ENCODE measurements around the gene GUCA2B.

GUCA2B gene

DNA sequence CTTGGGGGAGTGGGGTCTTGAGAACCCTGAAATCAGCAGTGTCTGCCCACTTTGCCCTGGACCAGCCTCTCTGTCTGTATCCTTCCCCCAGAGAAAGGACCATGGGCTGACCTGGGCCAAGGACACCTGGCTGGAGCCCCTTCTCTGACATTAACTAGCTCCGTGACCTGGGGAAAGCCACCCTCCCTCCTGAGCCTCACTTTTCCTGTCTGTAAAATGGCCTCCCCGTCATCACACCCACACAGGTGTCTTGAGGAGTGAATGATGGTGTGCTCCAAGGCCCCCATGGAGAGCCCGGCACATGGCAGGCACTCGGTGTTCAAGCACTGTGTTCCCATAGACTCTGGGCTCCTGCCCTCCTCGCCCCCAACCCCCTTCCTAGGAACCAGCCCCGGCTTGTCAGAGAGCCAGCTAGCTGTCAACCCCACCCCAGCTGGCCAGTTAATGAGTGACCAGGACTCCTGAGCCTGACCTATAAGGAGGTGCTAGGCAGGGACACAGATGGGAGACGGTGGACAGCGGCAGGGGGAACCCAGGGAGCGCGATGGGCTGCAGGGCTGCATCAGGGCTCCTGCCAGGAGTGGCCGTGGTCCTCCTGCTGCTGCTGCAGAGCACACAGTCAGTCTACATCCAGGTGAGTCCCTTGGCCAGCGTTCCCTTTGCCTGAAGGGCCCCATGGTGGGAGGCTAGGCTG, at the start of gene GUCA2B:
GUCA2B (plus strand) TSS at position 504 of the 694 bp plus-strand sequence; CDS start at position 545, 41 bp downstream.
- no peaks in the 10 kb centered on the region for H3K27me3 ChIP-seq
- no peak for TF ChIP-seq Cebpa-rat (IDR thresholded peaks at IDR 0.05)
- peaks cover 0 to 13% (median 0%) of the 10 kb centered on the region in 10 experiments; a peak in 2 of 20 replicates for H3K4me1 ChIP-seq
- no peak within 1 kb of the TSS for H3K27ac ChIP-seq
- H3K36me3 ChIP-seq: no peaks in the 10 kb centered on the region
- no peaks in the 10 kb centered on the region for H4K20me1 ChIP-seq
- no peak within 1 kb of the TSS for H3K4me3 ChIP-seq
- H3K9ac ChIP-seq: no peak within 1 kb of the TSS
- no peak within 1 kb of the TSS for H3K4me2 ChIP-seq
- no peaks in the 10 kb centered on the region for H3K9me3 ChIP-seq (replicated peaks in 1 of 11)

DNA sequence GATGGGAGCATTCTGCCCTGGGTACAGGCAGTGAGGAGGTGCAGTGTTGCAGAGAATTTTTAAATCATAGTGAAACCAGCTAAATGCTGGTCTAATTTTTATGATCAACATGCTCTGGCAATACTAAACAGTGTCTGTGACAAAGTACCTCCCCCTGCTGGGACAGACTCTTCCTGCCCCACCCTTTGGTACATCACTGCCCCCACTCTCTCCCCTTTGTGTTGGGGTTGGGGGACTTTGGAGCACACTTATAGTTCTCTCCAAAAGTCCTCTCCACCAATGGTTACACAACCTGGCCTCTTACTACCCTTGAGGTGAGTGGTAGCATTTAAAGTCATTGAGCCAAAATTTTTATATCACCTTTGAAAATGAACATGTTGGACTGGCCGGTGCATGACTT, 48.2 kb upstream of the GUCA2B start:
- H3K9ac ChIP-seq: no peak overlapping the region
- peaks cover 0 to 12% (median 8%) of the 10 kb centered on the region in 11 experiments; a peak in 8 of 22 replicates for H3K9me3 ChIP-seq (replicated peaks in 1 of 11)
- no peaks in the 10 kb centered on the region for H3K27me3 ChIP-seq
- H3K4me1 ChIP-seq: no peaks in the 10 kb centered on the region
- H3K36me3 ChIP-seq: no peaks in the 10 kb centered on the region
- no peak overlapping the region for H3K27ac ChIP-seq
- no peaks in the 10 kb centered on the region for H4K20me1 ChIP-seq
- no peak for TF ChIP-seq Cebpa-rat (IDR thresholded peaks at IDR 0.05)
- H3K4me2 ChIP-seq: no peak overlapping the region
- no peak overlapping the region for H3K4me3 ChIP-seq

DNA sequence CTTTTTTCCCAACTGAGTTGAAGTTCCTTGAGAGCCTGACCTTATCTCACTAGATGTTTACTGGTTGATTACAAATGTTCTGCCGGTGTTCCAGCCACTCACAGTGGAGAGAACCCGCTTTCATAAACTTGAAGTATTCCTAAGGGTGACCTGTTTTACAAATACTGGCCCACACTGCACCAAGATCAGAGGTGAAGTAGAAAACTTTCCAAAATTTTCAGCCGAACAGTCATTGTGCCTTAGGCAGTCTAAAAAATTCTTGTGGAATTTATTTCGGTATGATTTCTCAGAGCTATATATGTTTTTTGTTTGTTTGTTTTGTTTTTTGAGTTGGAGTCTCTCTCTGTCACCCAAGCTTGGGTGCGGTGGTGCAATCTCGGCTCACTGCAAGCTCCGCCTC, 44.9 kb upstream of the GUCA2B start:
- Histone ChIP-seq H3K27ac (no peak overlapping the region), H3K4me3 (no peak overlapping the region), H3K27me3 (no peaks in the 10 kb centered on the region), H3K9me3 (replicated peaks in 1 of 11) (no peaks in the 10 kb centered on the region), H3K9ac (no peak overlapping the region), H3K4me1 (no peaks in the 10 kb centered on the region), H3K4me2 (no peak overlapping the region), H3K36me3 (no peaks in the 10 kb centered on the region), H4K20me1 (no peaks in the 10 kb centered on the region)
- TF ChIP-seq Cebpa-rat (IDR thresholded peaks at IDR 0.05): no peak

DNA sequence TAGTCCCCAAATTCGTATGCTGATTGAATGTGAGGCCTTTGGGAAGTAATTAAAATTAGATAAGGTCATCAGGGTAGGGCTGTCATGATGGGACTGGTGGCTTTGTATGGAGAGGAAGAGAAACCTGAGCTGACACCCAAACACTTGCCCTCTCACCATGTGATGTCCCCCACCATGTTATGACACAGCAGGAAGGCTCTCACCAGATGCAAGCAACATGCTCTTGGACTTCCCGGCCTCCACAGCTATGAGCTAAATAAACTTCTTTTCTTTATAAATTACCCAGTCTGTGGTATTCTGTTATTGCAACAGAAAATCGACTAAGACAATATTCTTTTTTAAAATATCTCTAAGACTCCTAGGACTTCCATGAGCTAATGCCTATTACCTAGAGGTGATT, 43.6 kb upstream of the GUCA2B start:
- no peak overlapping the region for H3K27ac ChIP-seq
- no peaks in the 10 kb centered on the region for H3K4me1 ChIP-seq
- H3K4me3 ChIP-seq: no peak overlapping the region
- no peaks in the 10 kb centered on the region for H3K27me3 ChIP-seq
- H3K4me2 ChIP-seq: no peak overlapping the region
- no peaks in the 10 kb centered on the region for H4K20me1 ChIP-seq
- no peaks in the 10 kb centered on the region for H3K9me3 ChIP-seq (replicated peaks in 1 of 11)
- H3K36me3 ChIP-seq: no peaks in the 10 kb centered on the region
- no peak for TF ChIP-seq Cebpa-rat (IDR thresholded peaks at IDR 0.05)
- H3K9ac ChIP-seq: no peak overlapping the region

DNA sequence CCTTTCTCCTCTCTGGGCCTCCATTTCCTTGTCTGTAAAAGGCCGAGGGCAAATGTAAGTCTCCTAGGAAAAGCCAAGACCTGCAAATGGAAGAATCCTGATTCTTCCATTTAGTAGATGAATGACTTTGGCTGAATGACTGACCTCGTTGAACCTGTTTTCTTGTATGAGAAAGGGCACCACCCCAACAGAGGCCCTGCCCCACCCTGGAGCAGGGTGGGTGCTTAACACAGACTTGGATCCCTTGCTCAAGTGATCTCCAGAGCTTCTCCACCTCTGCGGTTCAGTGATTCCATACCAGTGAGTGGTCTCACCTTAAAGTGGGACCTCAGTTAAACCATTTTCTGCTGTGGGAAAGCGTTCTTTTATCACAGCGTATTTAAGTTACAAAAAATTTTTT, 39.0 kb upstream of the GUCA2B start:
- Histone ChIP-seq H3K4me1 (no peaks in the 10 kb centered on the region), H3K4me3 (no peak overlapping the region), H3K9ac (no peak overlapping the region), H3K36me3 (no peaks in the 10 kb centered on the region), H3K27me3 (no peaks in the 10 kb centered on the region), H3K27ac (no peak overlapping the region), H4K20me1 (no peaks in the 10 kb centered on the region), H3K4me2 (no peak overlapping the region), H3K9me3 (replicated peaks in 1 of 11) (no peaks in the 10 kb centered on the region)
- no peak for TF ChIP-seq Cebpa-rat (IDR thresholded peaks at IDR 0.05)

DNA sequence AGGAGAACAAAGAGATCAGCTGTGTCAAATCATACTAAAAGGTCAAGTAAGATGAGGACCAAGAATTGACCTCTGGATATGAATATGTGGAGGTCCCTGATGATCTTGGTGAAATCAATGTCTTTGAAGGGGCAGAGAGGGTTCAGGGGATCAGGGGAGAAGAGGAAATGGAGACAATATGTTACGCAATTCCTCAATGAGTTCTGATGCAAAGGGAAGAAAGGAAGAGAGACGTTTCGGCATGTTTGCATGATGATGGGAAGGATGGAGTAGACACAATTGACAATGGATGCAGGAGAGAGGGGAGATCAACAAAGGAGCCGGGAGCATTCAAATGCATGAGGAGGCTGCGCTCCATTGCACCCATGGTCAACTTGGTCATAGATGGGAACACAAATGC, 36.0 kb upstream of the GUCA2B start:
- peak in 9 of 11 experiments; percentile 44 to 87 (median 63); a peak in 12 of 22 replicates for TF ChIP-seq Cebpa-rat (IDR thresholded peaks at IDR 0.05)
- H3K27me3 ChIP-seq: no peaks in the 10 kb centered on the region
- H3K4me2 ChIP-seq: no peak overlapping the region
- H4K20me1 ChIP-seq: no peaks in the 10 kb centered on the region
- H3K9me3 ChIP-seq (replicated peaks in 1 of 11): 0 out of 22 replicates have a peak, but pooled peaks cover 0 to under 1% (median 0%) of the 10 kb centered on the region in 11 experiments
- H3K36me3 ChIP-seq: no peaks in the 10 kb centered on the region
- H3K9ac ChIP-seq: no peak overlapping the region
- H3K27ac ChIP-seq: no peak overlapping the region
- H3K4me3 ChIP-seq: no peak overlapping the region
- no peaks in the 10 kb centered on the region for H3K4me1 ChIP-seq

DNA sequence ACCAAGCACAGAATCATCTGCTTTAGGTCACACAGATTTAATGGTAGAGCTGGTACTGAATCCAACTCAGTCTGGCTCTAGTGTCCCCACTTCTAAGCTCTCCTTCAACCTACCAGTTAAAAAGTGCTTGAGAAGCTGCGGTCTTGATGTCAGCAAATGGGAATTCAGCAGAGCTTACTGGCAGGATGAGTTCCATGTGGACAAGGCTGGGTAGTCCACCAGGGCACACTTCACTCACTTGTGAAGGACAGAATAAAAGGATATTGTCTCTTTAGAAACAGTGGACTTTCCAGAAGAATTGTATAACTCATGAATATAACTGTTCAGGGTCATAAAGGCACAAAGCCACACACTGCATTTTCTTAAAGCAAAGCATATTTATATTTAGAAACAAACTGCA, 35.1 kb upstream of the GUCA2B start:
- Histone ChIP-seq H4K20me1 (no peaks in the 10 kb centered on the region), H3K9ac (no peak overlapping the region), H3K27ac (no peak overlapping the region), H3K4me2 (no peak overlapping the region), H3K36me3 (no peaks in the 10 kb centered on the region), H3K27me3 (no peaks in the 10 kb centered on the region), H3K4me3 (no peak overlapping the region), H3K9me3 (replicated peaks in 1 of 11) (peaks cover 0 to 8% (median 0%) of the 10 kb centered on the region in 11 experiments; a peak in 4 of 22 replicates), H3K4me1 (no peaks in the 10 kb centered on the region)
- no peak for TF ChIP-seq Cebpa-rat (IDR thresholded peaks at IDR 0.05)

DNA sequence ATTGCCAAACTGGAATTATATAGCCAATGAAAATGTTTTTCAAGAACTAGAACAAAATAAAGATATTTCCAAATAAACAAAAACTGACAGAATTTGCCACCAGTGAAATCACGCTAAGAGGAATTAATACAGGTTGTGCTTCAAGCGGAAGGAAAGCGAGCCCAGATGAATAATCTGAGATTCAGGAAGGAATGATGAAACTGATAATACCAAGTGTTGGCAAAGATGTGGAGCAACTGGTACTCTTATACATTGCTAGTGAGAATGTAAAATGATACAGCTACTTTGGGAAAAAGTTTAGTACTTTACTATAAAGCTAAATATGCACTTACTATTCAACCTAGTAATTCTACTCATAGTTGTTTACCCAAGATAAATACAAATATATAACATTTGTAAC, 30.8 kb upstream of the GUCA2B start:
- H3K27ac ChIP-seq: no peak overlapping the region
- no peaks in the 10 kb centered on the region for H3K4me1 ChIP-seq
- H4K20me1 ChIP-seq: no peaks in the 10 kb centered on the region
- H3K27me3 ChIP-seq: no peaks in the 10 kb centered on the region
- no peak for TF ChIP-seq Cebpa-rat (IDR thresholded peaks at IDR 0.05)
- no peaks in the 10 kb centered on the region for H3K36me3 ChIP-seq
- H3K4me2 ChIP-seq: no peak overlapping the region
- no peak overlapping the region for H3K4me3 ChIP-seq
- H3K9ac ChIP-seq: no peak overlapping the region
- H3K9me3 ChIP-seq (replicated peaks in 1 of 11): peaks cover 0 to 8% (median 0%) of the 10 kb centered on the region in 11 experiments; a peak in 4 of 22 replicates

DNA sequence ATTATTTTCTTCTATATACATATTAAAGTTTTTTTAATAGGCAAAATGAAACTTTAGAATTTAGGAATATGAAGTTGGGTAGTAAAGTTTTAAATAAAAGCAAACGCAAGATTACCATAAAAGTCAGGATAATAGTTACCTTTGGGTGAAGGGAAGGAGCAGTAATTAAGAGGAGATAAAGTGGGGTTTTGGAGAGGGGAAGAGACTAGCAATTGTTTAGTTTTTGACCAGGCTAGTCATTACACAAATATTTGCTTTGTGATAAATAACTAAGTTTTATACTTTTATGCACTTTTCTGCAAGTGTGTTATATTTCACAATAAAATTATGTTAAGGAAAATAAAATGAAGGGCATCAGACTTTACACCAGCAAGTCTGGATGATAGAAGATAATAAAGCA, 27.7 kb upstream of the GUCA2B start:
- H3K4me1 ChIP-seq: no peaks in the 10 kb centered on the region
- no peaks in the 10 kb centered on the region for H3K27me3 ChIP-seq
- H3K36me3 ChIP-seq: no peaks in the 10 kb centered on the region
- H3K9ac ChIP-seq: no peak overlapping the region
- H3K9me3 ChIP-seq (replicated peaks in 1 of 11): peaks cover 0 to 8% (median 0%) of the 10 kb centered on the region in 11 experiments; a peak in 4 of 22 replicates
- no peak overlapping the region for H3K4me3 ChIP-seq
- no peak for TF ChIP-seq Cebpa-rat (IDR thresholded peaks at IDR 0.05)
- H3K27ac ChIP-seq: no peak overlapping the region
- no peaks in the 10 kb centered on the region for H4K20me1 ChIP-seq
- H3K4me2 ChIP-seq: no peak overlapping the region

DNA sequence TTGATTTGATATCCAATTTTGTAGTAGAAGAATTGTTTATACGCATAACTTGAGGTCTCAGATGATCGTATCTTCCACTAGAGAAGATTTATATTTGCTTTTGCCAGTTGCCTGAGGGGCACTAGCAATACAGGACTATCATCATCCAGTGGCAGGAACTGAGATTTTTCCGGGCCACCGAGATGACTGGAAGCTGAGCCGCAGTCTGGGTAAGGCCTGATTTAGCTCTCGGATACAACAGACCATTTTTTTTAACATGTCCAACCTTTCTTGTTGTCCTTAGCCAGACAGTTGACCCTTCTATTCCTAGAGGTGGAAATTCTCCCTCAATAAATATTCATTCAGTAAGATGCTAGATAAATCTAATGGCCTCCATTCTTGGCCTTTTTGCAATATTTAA, 25.4 kb upstream of the GUCA2B start:
- no peak for TF ChIP-seq Cebpa-rat (IDR thresholded peaks at IDR 0.05)
- Histone ChIP-seq H3K4me2 (no peak overlapping the region), H3K4me3 (no peak overlapping the region), H3K4me1 (no peaks in the 10 kb centered on the region), H3K9me3 (replicated peaks in 1 of 11) (peaks cover 0 to 3% (median 0%) of the 10 kb centered on the region in 11 experiments; a peak in 2 of 22 replicates), H3K27me3 (no peaks in the 10 kb centered on the region), H3K36me3 (no peaks in the 10 kb centered on the region), H3K27ac (no peak overlapping the region), H4K20me1 (no peaks in the 10 kb centered on the region), H3K9ac (no peak overlapping the region)

Measured in BLaER1 treated with 17β-estradiol and CSF1 and Interleukin-3, amounts not matched to agents 10 nM and 100 nM (cell line).